Stimulated activated CD4-positive, alpha-beta T cell treated with anti-CD3 and anti-CD28 coated beads, TNF-alpha, amount 100 ng/mL, for 1 hour (primary cell): ENCODE data around the gene ARHGAP22.

Experiments
- DNase-seq, 3 donors: peaks; one replicate each; pipeline ENCODE4 v3.0.0-alpha.2; 2020; ENCODE audit warnings: low read depth in 3 of 3, low spot score in 1 of 3

ARHGAP22 gene

DNA sequence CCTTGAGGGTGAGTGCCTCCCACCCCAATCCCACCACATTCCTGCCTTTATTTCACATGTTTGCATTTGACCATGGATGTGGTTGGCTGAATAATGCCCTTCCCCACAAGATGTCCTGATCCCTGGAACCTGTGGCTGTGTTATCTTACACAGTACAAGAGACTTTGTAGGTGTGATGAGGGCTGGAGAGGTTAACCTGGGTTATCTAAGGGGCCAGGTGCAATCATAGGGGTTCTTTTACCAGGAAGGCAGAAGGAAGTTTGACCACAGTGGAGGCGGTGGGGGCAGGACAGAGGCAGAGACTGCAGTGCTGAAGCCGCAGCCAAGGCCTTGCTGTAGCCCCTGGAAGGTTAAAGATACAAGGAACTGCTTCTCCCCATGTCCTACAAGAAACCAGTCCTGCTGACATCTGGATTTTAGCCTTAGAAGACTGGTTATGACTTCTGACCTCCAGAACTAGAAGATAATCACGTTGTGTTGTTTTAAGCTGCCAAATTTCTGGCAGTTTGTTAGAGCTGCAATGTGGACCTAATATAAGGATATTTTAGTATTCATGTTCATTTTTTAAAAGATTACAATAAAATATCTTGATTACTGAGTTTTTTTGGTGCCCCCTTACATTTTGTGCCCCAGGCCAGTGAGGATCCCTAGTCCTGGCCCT lies 136.6 kb downstream of the ARHGAP22 start:
- DNase-seq, result no peak

GRCh38 chr10:48467669-48468068 lies 137.2 kb downstream of the ARHGAP22 start:
- no peak for DNase-seq

DNA sequence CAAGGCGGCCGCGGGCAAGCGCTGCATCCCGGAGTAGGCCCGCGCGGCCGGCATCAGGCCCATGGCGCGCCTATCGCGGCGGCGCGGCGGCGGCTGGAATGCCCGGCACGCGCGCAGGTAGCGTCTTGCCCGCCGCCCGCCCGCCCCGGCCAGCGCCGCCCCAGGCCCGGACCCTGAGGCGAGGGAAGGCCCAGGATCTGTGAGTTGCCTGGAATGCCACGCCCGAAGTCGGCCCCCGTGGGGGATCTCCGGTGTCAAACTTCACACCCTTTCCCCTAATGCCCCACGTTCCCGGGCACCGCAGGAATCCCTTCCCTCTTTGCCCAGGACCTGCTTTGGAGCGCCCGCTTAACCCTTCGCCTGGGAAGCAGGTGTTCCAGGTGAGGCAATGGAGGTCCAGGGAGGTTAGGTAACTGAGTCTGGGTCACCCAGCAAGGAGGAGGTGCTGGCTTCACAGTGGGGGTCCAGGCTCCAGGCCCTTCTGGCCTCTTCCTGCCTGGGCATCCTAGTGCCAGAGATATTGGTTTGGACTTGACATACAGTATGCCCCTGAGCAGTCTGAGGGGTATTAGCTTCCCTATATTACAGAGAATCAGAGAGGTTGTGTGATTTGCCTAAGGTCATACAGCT lies 138.1 kb downstream of the ARHGAP22 start:
- DNase-seq, result no peak

DNA sequence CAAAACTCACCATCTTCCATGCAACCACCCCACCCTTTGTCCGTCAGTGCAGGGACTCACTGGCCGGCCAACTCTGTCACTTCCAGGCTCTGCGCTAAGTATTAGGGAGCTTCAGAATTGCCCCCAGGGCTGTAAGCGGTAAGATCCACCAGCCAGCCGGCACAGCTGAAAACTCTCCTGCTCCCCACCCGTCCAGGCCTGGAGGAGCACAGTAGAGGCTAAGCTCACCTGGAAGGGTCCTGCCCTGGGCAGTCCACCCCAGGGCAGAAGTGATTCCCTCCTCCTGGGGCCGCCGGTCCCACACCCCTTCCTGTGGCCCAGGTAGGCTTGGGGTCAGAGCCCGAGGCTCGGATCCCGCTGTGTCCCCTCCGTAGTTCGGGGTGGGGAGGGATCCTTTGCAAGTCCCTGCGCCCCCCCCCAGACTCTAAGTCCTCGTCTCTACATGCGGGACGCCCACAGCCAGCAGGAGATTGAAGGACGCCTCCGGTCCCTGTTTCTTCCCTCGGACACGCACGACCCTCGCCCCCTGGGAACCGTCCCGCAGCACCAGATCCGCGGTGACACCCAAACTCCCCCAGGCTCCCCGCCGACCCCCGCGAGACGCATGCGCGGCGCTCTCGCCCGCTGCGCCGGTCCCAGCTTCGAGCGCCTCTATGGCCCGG lies 138.9 kb downstream of the ARHGAP22 start:
- no peak for DNase-seq

DNA sequence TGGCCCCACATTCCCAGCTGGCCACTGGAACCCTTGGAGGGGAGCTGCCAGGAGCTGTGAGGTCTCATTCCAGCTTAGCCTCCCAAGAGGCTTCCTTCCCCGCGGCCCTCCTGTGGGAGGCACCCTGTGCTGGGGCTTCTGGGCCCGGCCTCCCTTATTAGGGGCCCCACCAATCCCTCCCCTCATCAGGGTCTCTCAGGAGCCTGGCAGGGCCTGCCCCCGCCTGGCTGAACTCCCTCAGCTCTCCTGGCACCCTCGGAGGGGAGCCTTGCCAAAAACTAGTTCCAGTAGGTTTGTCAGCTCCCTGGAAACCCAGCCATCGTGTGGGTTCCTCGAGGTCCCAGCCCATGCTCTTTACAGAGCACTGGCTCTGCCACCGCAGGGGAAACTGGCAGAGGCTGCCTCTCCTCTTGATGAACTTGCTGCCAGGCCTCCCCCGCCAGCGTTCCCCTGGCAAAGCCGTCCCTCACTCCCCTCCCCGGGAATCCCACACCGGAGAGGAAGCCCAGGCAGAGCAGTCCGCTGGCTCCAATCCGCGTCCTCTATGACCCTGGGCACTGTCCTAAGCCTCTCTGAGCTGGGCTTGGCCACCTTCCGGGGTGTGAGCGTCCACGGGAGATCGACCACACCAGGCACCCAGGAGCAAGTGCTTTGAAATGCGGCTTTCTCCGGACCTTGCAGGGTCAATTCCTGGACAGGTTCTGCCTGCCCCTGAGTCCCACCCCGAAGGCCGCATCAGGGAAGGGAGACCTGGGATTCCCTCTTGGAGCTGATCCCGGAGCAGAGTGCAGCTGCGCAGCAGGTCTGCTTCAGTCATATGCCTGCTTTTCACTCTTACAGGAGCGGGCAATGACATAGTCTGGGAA lies 139.8 kb downstream of the ARHGAP22 start:
- no peak for DNase-seq

DNA sequence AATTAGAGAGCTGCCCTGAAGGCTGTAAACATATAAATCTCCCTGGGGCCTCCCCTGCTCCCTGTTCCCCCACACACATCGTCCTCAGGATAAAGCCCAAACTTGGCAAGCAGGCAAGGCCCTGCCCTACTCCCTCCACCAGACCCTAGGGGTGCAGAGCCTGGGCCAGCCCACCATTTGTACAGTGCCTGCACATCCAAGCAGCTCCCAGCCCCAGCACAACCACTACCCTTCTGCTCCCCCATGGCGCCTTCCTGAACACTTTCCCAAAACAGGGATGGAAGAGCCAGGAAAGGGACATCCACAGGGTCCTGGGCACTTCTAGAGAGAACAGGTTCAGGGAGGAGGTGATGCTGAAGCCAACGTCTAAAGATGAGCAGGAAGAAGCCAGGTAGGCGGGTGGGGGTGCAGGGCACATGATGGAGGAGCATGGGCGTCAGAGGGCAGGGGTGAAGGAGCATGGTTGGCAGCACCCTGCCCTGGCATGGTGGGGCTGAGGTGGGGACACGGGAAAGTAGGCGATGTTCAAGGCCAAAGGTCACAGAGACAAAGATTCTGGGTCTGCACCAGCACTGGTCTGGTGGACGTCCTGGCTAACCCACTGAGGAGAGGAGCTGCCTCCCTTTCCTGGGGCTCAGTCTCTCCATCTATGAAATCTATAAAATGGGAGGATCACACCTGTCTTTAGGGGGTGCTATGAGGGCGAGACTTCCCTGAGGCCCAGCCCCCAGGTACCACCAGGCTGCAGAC lies 140.6 kb downstream of the ARHGAP22 start:
- no peak for DNase-seq

- DNase-seq, result no peak
Measured at GRCh38 chr10:48463318-48464003, 141.4 kb downstream of the ARHGAP22 start.

DNA sequence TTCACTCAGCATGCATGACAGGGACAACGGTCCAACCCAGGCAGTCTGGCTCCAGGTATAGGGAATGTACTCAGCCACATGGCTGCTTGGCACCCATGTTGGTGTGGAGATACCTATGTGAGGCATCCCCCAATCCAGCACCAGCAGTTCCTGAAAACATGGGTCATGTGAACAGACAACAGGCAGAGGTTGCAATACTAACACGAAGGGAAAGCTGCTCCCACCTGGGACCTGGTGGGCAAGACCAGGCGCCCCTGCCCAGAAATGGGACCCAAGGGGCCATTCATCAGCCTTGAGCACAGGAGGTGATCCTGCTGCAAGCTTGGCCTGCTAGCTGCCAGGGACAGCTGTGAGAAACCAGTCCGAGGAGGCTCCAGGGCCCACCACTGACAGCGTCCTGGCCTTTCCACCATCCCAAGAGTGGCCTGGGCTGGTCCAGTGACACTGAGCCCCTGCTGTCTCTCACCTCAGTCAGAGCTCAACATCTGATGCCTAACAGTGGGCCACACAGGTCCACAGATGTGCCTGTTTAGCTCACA lies 142.3 kb downstream of the ARHGAP22 start:
- DNase-seq, result no peak

DNA sequence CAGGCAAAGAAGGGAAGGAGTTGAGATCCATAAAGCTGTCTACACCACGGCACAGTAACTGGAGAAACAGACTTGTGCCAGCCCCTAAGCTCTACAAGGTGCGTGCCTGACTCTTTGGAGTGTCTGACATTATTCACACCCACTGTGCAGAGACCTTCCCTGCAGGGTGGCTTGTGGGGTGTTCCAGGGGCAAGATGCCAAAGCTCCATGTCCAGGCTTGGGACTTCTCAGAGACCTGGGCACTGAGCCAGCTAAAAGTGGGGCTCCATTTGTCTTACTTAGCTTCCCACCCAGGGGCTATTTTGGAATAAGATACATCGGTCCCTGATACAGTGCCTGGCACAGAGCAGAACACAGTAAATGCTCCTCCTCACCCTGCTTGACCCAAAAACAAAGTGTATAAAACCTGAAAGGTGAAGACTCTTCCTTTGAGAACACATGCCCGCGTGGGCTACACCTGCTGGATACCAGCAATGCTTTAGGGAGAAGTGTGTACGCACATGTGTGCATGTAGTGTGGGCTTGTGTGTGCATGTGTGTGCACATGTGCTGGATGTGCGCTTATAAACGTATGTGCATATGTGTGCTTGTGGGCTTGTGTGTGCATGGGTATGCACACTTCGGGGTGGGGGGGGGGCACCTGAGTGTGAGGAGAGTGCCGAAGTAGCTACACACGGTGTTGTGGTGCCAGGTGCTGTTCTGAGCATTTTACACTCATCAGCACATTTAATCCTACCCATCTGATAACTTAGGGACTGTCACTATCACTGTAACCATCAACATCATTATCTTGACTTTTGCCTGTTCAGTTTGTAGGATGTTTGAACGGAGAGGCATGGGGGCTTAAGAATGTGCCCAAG lies 143.0 kb downstream of the ARHGAP22 start:
- no peak for DNase-seq

DNA sequence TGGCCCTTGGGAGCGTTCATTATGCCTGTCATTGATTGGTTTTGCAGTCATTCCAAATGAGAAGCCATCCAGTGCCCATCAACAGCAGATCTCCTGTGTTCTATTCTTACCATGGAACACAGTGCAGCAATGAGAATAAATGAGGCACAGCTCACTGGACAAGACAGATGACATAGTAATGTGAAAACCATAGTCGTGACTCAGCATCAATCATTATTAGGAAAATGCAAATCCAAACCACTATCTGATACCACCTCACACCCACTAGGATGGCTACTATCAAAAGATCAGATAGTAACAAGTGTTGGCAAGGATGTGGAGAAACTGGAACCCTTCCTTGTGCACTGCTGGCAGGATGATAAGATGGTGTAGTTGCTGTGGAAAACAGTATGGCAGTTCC lies 144.7 kb downstream of the ARHGAP22 start:
- no peak for DNase-seq

DNA sequence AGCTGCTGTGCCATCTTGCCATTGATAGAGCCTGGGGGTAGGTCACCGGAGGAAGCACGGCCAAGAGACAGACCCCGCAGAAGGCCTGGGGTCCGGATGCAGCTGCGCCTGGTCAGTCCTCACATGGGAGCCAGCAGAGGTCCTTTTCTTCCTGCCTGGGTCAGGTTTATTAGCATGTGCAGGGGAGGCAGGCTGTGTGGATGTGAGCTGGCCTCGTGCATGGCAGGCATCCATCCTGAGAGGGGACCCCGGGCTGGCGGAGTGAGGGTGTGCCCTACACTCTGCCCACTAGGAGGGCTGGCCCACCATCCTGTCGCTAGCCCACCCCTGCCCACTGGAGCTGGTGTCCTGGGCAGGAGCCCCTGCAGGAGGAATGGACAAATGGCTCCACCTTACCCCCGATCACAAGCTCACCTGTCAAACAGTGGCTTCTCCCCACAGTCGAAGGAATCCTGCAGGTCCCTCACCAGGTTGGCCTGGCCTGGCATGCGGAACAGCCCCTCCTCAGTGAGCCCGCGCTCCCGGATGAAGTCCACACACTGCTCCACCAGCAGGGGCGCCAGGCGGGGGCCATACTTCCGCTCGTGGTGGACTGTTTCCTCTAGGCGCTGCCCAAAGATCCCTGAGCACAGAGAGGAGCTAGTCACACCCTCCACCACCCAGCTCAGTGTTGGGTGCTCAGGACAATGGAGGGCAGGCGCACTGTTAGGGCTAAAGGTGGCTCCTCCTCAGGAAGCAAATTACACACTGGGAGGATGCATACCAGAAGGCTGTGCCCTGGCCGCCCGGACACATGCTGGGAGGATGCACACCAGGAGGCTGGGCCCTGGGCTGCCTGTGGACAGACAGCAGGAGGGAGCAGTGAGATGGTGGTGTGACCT lies 145.4 kb downstream of the ARHGAP22 start:
- DNase-seq, result no peak

DNA sequence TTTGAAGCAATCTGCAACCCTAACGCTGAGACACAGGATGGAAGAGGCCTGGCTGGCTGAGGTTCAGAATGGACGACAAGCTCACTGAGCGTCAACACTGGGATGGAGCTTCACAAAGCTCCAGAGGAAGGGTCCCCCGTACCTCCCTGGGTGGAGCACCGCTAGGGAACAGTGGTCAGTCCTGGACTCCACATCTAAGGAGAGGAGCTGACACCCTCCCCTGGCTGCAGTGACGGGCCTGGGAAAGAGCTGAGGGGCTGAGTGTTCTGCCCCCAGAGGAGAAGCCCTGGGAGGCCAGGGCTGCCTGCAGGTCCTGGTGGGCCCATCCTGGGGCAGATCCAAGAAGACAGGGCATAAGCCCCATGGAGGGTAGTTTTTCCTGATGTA lies 146.2 kb downstream of the ARHGAP22 start:
- DNase-seq, result no peak

- DNase-seq, result no peak
Measured at GRCh38 chr10:48457949-48458661, 146.8 kb downstream of the ARHGAP22 start.

GRCh38 chr10:48456808-48457761 lies 147.8 kb downstream of the ARHGAP22 start:
- no peak for DNase-seq

- DNase-seq, result no peak
Measured at GRCh38 chr10:48456361-48456804, 148.5 kb downstream of the ARHGAP22 start.
